GM19193 (cell line): Measurements from ENCODE around the gene SIGLEC8.

Experiments used
- POLR2A ChIP-seq: IDR thresholded peaks from 4 replicates; pipeline ENCODE4 v1.6.1; 2011; ENCODE audit not compliant: insufficient read depth, insufficient read length; ENCODE audit errors: extremely low read depth

SIGLEC8 gene

DNA sequence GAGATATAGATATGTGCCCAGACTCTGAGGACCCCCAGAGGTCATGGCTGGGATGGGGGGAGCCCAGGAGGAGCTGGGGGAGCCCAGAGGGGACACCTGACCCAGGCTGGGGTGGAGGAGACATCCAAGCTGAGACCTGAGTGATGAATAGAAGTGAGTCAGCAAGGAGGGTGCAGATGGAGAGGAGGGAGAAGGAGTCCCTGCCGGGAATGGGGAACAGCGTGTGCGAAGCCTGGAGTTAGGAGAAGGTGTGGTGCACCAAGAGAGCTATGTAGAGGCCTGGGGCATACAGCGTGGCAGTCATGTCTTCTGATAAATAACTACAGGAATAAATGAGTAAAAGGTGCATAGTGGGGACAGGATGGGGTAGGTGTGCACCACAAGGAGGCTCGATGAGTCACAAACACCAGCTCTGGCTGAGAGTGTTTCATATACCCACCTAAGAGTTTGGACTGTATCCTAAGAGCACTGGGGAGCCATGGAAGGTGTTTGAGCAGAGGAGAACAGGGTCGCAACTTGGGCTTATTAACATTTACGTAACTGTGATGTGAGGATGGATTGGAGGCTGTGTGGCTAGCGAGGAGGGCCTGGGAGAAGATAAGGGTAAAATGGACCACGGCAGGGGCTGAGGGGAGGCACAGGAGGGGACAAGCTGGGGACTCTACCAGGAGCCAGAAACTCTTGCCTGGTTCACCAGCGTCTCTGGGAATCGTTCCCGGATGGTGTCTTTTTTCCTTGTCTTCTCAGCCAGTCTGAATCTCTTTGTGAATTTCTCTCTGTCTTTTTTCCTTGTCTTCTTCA is 21.5 kb upstream of the SIGLEC8 start:
- no peak for TF ChIP-seq POLR2A

DNA sequence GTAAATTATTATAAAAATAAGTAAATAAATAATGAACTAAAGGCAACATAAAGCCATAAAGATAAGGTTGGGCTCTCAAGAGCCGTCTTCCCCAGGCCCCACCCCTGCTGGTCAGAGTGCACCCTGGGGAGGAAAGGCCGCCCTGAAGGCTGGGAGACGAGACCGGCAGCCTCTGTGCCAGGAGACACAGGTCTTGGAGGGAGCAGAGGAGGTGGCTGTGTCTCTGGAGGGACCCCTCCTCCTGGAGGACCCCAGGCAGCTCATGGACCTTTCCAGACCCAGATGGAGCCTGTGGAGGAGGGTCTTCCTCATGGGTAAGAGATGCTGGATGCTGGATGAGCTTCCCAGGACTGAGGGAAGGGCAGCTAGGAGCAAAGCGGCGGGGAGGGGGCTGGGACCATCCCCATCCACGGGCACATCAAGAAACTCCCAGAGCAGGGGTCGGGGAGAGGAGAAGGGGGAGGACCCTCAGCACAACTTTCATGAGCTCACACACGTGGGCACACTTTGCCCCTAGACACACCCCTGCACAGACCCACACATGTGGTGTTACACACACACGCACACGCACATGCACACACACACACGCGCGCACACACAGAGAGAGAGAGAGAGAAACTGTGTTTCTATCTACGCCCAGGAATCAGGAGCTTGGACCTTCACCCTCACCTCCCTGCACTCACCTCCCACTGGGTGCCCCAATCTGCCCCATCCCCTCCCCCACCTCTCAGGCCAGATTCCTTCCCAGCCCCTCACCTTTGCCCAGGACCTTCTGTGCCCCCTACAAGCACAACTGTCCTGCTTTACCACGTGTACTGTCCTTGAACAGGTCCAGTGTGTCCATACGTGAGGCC is 20.4 kb upstream of the SIGLEC8 start, which contains the start of gene CEACAM18:
Gene CEACAM18 (plus strand): TSS at position 159 of the 854 bp plus-strand sequence.
- no peak for TF ChIP-seq POLR2A

DNA sequence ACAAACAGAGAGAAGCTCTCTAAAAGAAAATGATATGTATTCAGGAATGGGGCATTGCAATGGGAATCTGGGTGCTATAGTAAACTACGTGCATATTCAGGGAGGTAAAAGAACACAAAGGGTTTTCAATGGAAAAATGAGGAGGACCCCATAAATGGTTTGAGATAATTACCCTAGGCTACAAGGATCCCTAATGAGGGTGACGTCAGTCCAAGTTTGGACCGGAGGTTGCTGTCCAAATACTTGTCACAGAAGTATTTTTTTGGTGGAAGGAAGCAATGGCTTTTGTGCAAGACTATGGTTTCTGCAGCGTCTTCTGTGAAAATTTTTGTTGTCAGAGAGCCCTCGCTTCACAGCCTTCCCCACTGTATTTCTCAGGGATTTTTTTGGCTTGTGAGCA is 19.1 kb upstream of the SIGLEC8 start:
- no peak for TF ChIP-seq POLR2A

DNA sequence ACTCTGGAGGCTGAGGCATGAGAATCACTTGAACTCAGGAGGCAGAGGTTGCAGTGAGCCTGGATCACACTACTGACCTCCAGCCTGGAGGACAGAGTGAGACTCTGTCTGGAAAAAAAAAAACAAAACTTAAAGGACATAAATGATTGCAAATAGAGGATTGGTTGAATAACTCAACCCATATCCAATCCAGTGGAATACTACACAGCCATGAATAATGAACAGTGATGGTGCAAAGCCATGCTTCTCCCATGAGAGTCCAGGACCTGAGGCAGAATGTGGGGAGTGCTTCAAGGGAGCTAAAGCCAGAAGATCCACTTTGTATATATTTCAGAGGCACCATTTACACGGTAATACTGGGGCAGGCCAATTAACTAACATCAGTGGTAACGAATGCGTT is 17.9 kb upstream of the SIGLEC8 start:
- TF ChIP-seq POLR2A = no peak

DNA sequence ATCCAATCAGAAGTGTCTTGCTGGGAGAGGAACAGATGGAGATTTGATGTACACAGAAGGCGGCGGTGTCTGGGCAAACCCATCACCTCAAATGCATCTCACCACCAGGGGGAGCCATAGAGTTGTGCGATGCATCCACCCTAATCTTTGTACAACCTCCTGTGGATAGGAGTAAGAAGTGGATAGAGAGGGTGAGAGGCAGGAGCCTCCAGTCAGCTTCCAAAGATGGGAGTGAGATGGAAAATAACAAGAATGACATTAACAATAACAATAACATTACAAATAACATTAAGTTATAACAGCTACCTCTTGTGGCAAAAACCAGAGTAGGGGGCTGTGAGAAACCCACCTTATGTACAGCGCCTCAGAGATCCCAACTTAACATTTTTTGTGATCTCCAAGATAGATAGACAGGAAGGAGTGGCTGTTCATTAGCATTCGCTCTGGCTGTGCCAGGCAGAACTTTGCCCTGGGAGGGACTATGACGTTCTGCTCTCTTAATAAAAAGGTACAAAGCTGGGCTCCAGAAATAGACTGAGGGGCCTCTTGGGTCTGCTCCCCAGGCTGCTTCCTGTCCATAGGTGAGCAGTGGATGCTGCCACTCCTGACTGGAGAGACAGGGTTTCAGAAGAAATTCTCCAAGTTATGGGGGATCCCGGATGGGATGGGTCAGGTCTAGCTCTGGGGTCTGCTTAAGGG is 14.9 kb upstream of the SIGLEC8 start:
- TF ChIP-seq POLR2A = no peak

DNA sequence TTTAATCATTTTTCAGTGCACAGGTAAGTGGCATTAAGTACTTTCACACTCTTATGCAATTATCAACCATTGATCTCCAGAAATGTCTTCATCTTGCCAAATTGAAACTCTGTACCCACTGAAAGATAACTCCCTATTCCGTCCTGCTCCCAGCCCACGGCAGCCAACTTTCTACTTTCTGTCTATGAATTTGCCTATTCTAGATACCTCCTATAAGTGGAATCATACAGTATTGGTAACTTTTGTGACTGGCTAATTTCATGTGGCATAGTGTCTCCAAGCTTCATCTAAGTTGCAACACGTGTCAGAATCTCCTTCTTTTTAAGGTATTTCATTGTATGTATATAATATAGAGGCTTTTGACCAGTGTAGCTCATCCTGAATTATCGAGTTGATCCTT is 14.4 kb upstream of the SIGLEC8 start:
- TF ChIP-seq POLR2A = no peak

DNA sequence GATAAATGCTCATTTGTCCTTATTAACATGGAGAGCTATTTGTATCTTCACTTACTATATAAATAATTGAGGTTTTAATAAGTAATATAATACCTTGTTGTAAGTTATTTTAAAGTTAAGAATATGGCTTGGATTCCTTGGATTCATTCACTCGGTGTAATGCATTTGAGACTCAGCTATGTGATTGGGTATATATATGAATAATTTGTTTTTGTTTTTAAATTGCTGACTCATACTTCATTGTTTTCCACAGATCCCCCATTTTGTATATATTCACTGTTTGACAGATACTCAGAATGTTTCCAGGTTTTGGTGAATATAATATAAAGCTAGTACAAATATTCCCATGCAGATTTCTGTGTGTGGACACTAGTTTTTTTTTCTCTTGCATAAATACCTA is 13.3 kb upstream of the SIGLEC8 start:
- no peak for TF ChIP-seq POLR2A

DNA sequence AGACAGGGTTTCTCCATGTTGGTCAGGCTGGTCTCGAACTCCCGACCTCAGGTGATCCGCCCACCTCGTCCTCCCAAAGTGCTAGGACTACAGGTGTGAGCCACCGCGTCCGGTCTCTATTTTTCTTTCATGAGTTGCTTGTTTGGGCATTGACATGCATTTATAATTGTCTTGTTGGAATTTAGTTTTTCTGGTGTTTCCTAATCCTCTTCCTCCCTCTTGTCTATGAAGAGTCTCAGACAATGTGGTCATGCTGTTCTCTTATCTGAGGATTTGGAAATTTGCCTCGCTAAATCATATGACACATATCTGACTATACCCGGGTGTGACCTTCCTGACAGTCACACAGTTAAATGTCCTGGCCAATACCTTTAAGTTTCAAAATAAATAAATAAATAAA is 12.7 kb upstream of the SIGLEC8 start:
- TF ChIP-seq POLR2A = no peak

DNA sequence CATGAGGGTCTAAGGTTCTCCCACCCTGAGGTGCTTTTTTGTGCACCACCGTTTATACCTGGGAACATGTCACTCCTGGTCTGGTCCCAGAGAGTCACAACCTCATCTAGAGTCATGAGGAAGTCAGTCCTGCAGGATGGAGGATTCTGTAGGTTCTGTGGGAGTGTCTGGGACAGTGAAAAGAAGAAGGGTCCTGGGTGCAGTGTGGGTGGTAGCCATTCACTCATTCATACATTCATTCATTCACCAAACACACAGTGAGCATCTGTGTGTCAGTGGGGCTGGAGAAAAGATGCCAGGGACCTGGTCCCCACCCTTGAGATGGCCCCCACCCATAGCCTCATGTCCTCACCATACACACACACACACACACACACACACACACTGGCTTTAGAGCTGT is 11.4 kb upstream of the SIGLEC8 start:
- TF ChIP-seq POLR2A = no peak

DNA sequence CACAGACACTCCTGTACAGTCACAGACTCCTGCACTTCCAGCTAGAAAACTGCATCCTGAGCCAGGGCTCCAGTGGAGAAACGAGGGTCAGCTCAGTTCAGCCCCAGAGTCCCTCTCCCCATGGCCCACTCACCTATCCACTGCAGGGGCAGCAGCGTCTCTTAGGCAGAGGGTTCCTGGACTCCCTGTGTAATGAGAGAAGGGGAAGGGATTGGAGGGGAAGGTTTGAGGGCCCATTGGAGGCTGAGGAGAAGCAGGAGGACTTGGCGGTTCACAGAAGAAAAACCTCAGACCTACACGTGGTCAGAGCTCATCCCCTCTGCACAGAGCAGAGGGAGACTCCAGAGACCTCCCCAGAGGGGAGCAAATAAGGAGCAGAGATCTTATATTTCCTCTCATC is 10.9 kb upstream of the SIGLEC8 start:
- TF ChIP-seq POLR2A = no peak

DNA sequence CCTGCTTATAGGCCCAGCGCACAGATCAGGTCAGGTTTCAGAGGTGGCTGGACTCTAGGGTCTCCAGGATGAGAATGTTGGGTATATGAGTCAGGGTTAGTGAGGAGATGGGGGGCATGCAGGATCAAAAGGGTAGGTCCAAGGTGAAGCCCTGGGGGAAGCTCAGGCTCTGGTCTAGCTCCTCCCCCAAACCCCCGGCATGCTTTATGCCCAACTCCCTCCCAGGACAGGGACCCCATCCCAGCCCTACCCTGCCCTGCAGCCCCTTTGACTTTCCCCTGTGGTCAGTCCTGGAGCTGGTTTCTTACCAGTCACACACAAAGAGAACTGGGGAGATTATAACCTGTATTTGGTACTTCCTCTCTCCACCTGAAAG is 10.3 kb upstream of the SIGLEC8 start:
- TF ChIP-seq POLR2A = no peak

DNA sequence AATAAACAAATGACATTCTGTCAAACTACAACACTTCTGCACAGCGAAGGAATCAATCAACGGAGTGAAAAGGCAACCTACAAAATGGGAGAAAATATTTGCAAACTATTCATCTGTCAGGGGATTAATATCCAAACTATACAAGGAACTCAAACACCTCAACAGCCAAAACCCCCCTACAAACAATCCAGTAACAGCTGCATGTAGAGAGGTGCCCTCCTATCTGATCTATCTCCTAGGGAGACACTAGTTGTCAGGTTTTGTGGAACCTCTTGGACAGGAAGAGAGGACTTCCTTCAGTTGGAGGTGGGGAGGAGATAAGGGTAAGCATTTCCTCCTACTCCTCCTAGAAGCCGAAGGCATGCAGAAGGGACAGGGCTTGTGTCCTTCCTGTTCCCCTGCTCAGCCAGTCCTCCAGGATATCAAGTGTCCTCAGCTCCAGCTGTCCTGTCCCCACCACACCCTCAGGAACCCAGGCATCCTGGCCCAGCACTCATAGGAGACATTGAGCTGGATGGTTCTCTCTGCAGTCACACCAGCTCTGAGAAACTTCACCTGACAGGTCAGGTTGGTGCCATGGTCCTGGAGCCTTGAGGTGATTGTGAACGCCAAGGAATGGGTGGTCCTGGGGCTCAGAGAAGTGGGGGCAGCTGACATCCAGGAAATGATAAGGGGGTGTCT is 9.8 kb upstream of the SIGLEC8 start:
- no peak for TF ChIP-seq POLR2A

DNA sequence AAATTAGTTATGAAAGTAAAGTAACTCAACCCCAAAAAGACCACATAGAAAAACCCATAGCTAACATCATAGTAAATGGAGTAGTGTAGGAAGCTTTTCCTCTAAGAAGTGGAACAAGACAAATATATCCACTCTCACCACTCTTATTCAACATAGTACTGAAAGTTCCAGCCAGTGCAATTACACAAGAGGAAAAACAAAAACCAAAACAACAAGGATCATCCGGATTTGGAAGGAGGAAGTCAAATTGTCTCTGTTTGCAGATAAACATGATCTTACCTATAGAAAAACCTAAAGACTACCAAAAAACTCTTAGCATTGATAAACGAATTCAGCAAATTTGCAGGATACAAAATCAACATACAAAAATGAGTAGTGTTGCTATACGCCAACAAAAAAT is 8.5 kb upstream of the SIGLEC8 start:
- no peak for TF ChIP-seq POLR2A

DNA sequence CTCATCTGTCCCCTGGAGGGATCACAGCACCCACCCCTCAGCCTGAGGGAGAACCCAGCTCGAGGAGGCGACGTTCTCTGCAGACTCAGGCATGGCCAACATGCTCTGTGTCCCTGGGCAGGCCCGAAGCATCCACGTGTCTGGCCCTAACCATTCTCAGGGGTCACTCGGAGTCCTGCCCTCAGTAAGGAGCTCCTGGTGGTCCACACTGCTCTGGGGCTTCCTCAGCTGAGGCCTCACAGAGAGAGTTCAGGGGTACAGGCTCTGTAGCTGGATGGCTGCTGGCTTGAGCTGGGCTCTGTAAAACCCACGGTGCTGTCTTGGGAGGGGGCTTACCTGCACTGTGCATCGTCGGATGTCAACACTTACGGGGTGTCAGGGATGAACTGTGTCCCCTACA is 4.4 kb upstream of the SIGLEC8 start:
- TF ChIP-seq POLR2A = no peak

DNA sequence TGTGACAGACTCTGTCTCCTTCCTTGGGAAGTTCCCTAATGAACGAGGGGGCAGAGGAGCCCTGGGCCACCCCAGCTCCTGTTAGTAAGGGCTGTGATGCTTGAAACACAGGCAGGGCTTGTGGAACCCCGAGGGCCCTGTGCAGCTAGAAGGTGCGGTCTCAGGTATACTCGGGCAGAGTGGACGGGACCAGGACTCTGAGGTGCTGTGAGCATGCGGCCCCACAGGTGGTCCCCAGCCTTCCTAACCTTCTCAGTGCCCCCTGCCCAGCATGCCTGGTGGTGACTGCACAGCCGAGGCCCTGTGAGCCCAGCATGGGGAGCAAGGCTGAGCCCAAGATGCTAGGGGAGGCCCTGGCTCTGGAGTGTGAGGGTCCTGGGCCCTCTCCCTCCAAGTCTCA is 4.0 kb upstream of the SIGLEC8 start:
- TF ChIP-seq POLR2A = no peak

DNA sequence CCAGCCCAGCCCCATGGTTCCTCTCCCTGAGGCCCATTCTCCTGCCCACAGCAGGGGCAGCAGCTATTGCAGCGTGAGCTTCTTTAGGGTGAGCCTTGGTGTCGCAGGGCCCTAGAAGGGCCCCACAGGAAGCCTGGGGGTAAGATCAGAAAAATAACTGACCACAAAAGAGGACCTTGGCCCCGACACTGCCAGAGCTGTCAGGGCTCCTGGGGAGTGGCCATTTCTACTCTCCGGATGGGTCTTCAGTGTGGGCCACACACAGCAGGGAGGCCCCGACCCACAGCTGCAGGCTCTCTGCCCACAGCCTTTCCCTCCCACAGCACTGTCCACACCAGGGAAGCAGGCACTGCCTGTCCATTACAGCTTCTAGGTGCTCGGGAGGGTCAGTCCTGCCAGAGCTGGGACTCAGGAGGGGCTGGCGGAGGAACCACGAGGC is 3.5 kb upstream of the SIGLEC8 start:
- TF ChIP-seq POLR2A = no peak
